ENCODE results near the gene GBA2. TPM values are rescaled to one million over a fixed set of nuclear protein-coding genes. Genes with fewer than 3 reads are reported as not detected.

GBA2 gene
- total and polyA plus RNA-seq, 2 donors (not counting 3 experiments of a cell fraction or from before 2014, with no cell fraction given), result 110 to 158 TPM

GRCh38 chr9:35719546-35719945 lies 29.5 kb downstream of the GBA2 start:
- no peak for DNase-seq (ENCODE audit: low read depth, low spot score)
- dilution Hi-C loops (cut with MboI; ENCODE audit: extremely low pct_ligation_motif_present, low sequenced_read_pairs) (no loop called here), intact Hi-C loops (cut with micrococcal nuclease) (no loop called here)
- FAIRE-seq, result no peak
- BruUV-seq (replicated peaks), result TSS peak; percentile 66
- H2AFZ ChIP-seq (ENCODE audit: low read depth, low read length), result no peak overlapping the region
- H3K79me2 ChIP-seq (ENCODE audit: control insufficient read depth, insufficient read depth, low read length), result peaks cover 12% of the 10 kb centered on the region
- peaks cover 56 to 85% of the 10 kb centered on the region in 2 experiments for H3K36me3 ChIP-seq (ENCODE audit: control insufficient read depth in 2 of 2, extremely low read depth in 1 of 2, insufficient read depth in 2 of 2, low read length in 2 of 2)
- H3K4me1 ChIP-seq (ENCODE audit: control insufficient read depth, extremely low read depth, insufficient read depth, low read length), result no peaks in the 10 kb centered on the region
- no peak overlapping the region for H3K27ac ChIP-seq (ENCODE audit: insufficient read depth, low read depth, low read length)
- ChIA-PET POLR2A (no interaction called here), CTCF (interaction anchor here (0.8 to 8.9 kb wide), 2 partner anchors 10 to 22 kb away, joined by 3 to 53 read pairs; no protein-coding TSS in a partner anchor)
- TF ChIP-seq JUN (IDR thresholded peaks at IDR 0.05; ENCODE audit: borderline replicate concordance, insufficient read depth, insufficient read length, low read depth) (no peak), EZH2 (IDR thresholded peaks at IDR 0.05; ENCODE audit: borderline replicate concordance, low read depth, low read length, severe bottlenecking) (no peak), MYC (IDR thresholded peaks at IDR 0.05; ENCODE audit: low read depth, low read length) (no peak), POLR2A (IDR thresholded peaks at IDR 0.05; ENCODE audit: low read depth, low read length) (no peak), GATA2 (IDR thresholded peaks at IDR 0.05; ENCODE audit: insufficient read depth, insufficient read length, low read depth, low read length) (no peak), CTCF (IDR thresholded peaks at IDR 0.05; ENCODE audit: extremely low read depth in 1 of 2, insufficient read depth in 1 of 2, low read depth in 1 of 2, low read length in 2 of 2) (no peak), POLR2AphosphoS5 (IDR thresholded peaks at IDR 0.05; ENCODE audit: insufficient read depth, low read depth, low read length) (no peak), MAX (IDR thresholded peaks at IDR 0.05; ENCODE audit: insufficient read depth, insufficient read length) (no peak), FOS (IDR thresholded peaks at IDR 0.05; ENCODE audit: borderline replicate concordance, insufficient read depth, low read length) (no peak)
- no peaks in the 10 kb centered on the region for H3K9me1 ChIP-seq (replicated peaks; ENCODE audit: control insufficient read depth, extremely low read depth, insufficient read depth, low read length)
- no peaks in the 10 kb centered on the region for H3K27me3 ChIP-seq (ENCODE audit: control insufficient read depth in 2 of 2, insufficient read depth in 2 of 2, low read length in 2 of 2)
- no peaks in the 10 kb centered on the region for H3K9me3 ChIP-seq (replicated peaks; ENCODE audit: control insufficient read depth, insufficient read depth, low read length)
- H3K4me2 ChIP-seq (ENCODE audit: insufficient read depth, low read length), result no peak overlapping the region
- no peak overlapping the region for H3K4me3 ChIP-seq (replicated peaks in 1 of 3; ENCODE audit: insufficient read depth in 1 of 3, low read depth in 1 of 3, low read length in 3 of 3)
- no peaks in the 10 kb centered on the region for H4K20me1 ChIP-seq (replicated peaks; ENCODE audit: control insufficient read depth, extremely low read depth, insufficient read depth, low read length)
- no peak overlapping the region for H3K9ac ChIP-seq (replicated peaks; ENCODE audit: extremely low read depth, insufficient read depth, low read length)
